Hindlimb muscle (tissue), 1 donor: ENCODE measurements around the gene TJP3. TPM values are rescaled to one million over a fixed set of nuclear protein-coding genes. Genes with fewer than 3 reads are reported as not detected.
"Not testable (repeated sequence)": the region's sequence is repeated elsewhere in the genome, so short reads cannot be mapped to it uniquely, and the experiment has no call there.

ENCODE experiments used
- DNase-seq: peaks from one replicate; pipeline ENCODE4 v3.0.0-alpha.2; 2013
- polyA plus RNA-seq: library from polyadenylated mRNA; unstranded; fragments of 120-200 nt; gene quantifications from one replicate; pipeline ENCODE4 v1.2.1, GENCODE V29; 2013; ENCODE audit not compliant: insufficient read length

Gene TJP3
- not detected for polyA plus RNA-seq

- DNase-seq: no peak
Observed at GRCh38 chr19:3708207-3708931, at the start of gene TJP3. Gene TJP3, plus strand, starts transcription at chr19:3708384. Its CDS starts 20,049 bp downstream, at chr19:3728433.

DNA sequence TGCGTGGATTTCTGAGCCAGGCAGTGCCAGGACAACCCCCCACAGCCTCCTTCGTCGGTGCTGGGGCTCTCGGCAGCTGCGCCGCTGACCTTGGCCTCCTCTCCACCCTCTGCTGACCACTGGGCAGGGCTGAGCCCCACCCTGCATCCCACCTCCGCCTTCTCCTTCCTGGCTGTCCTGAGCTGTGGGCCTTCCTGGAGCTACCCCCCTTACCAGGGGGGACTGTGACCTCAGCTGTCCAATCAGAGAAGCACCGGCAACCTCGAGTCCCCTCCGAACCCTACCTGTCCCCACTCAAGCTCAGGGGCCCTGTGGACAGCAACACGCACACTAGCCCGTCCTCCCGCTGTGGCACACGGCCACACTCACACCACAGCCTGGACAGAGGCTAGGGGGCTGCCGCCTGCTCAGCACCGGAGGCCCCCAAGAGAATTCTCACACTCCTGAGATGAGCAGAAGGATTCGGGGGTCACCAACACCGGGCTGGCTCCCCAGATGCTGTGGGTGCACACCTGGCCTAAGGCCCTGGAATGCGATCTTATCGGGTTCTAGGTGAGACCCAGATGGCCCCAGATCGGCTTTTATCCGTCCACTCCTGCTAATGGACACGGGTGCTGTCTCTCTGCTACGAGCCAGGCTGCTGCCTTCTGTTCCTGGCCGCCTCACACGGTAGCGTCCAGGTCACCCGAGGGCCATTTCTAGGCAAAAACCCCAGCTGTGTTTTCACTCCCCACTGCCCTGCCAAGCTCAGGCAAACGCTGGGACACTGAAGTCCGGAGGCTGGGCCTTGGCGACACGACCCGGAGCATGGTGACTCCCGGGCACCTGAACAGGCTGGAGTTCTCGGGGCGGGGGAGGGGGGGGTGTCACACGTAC is 49.1 kb upstream of the TJP3 start:
- DNase-seq: no peak

GRCh38 chr19:3659746-3660112 is 48.5 kb upstream of the TJP3 start:
- DNase-seq: no peak

GRCh38 chr19:3660493-3661219 is 47.5 kb upstream of the TJP3 start:
- no peak for DNase-seq

GRCh38 chr19:3661284-3662238 is 46.6 kb upstream of the TJP3 start:
- DNase-seq: no peak

DNA sequence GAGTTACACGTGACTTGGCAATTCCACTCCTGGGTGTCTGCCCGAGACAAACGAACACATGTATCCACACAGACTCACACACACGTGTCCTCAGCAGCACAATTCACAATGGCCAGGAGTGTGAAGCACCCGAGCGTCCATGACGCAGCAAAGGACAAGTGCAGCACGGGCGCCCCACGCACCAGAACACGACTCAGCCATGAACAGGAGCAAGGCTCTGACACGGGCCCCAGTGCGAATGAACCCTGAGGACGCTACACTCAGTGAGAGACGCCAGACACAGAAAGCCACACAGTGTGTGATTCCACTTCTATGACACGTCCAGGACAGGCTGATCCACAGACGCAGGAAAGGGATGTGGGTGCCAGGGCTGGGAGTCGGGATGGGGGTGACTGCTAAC is 44.3 kb upstream of the TJP3 start:
- DNase-seq: no peak

- no peak for DNase-seq
Observed at GRCh38 chr19:3664879-3665642, 43.1 kb upstream of the TJP3 start.

DNA sequence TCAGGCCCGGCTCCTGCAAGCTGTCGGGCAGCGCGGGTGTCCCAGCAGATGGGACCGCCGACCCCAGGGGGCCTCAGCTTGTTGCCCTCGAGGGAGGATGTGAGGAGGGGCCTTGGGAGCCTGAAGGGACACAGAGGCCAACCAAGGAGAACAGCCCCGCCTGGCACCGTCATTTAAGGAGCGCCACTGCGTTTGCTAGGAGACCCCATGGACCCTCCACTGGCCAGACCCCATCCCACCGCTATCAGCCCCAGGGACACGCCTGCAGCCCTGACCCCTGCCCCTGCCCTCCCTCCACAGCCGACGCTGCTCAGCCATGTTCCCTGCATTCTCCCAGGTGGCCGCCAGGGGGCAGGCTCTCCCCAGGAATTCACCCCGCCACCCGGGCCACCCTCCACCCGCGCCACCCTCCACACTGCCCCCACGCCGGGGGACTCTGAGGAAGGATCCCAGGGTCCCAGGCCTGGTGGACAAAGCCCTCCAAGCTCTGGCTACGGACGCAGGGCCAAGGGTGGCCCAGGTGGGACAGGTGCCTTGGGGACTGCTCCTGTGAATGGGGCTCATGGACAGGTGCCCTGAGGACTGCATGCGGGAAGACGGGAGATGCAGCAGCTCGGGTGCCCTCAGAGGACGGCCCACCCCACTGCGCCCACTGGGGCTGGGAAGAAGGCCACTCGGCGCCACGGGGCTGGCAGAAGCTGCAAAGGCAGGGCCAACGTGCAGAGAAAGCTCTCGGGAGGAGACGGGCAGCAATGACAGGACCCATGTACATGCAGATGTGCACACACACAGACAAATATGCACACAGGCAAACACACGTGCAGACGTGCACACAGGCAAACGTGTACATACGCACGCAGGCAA is 42.3 kb upstream of the TJP3 start:
- DNase-seq: peak; percentile 49

- not testable (repeated sequence) for DNase-seq
Observed at GRCh38 chr19:3666545-3666856, 41.7 kb upstream of the TJP3 start.

GRCh38 chr19:3667037-3667638 is 41.0 kb upstream of the TJP3 start:
- DNase-seq: no peak

- no peak for DNase-seq
Observed at GRCh38 chr19:3667766-3668165, 40.4 kb upstream of the TJP3 start.

GRCh38 chr19:3668331-3669081 is 39.7 kb upstream of the TJP3 start:
- DNase-seq: no peak

GRCh38 chr19:3669082-3669946 is 38.9 kb upstream of the TJP3 start:
- no peak for DNase-seq

- DNase-seq: peak; percentile 83
Observed at GRCh38 chr19:3669947-3670795, 38.0 kb upstream of the TJP3 start.

- peak; percentile 76 for DNase-seq
Observed at GRCh38 chr19:3670796-3671679, 37.1 kb upstream of the TJP3 start.
